LNCAP (cell line): ENCODE measurements around the gene HIVEP3.

Source experiments
- CTCF ChIP-seq: fragments of 450-650 bp; IDR thresholded peaks from 2 replicates; pipeline ENCODE4 v1.5.1; 2017; ENCODE audit warnings: mild to moderate bottlenecking

Gene HIVEP3

DNA sequence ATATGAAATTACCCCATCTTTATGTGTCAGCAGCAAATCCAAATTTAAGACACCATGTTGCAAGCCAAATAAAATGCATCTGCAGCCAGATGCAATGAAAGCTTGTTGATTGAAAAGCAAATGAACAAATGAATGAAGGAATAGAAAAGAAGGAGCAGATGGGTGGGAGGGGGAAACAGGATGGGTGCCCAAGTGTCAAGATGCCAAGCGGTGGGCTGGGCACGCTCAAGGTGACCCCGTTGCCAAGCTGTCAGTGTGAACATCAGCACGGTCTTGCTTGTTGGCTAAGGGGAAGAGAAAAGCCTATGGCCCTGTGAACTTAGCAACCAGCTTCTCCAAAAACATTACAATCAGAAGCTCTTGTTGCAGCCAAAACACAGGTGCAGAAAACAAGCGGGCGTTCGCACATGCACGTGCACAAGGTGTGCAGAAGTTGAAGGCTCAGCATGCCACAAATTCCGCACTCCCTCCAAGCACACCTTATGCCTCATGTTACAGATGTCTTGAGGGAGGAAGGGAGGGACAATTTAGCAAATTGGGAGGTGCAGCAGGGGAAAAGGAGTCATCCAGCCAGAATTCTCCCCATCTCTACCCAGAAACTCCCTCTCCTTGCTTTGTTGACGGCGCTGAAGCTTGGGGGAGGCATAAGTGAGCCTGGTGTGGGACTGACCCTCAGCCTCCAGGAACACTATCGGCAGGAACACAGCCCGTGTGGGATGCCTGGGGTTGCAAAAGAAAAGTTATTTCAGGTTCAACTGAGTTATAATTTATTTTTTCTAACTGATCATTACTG lies 62.4 kb downstream of the HIVEP3 start:
- TF ChIP-seq CTCF = no peak

GRCh38 chr1:41855713-41856112 lies 63.0 kb downstream of the HIVEP3 start:
- TF ChIP-seq CTCF = no peak

- no peak for TF ChIP-seq CTCF
Observed at GRCh38 chr1:41853907-41854306, 64.8 kb downstream of the HIVEP3 start.

- TF ChIP-seq CTCF = no peak
Observed at GRCh38 chr1:41852091-41852490, 66.6 kb downstream of the HIVEP3 start.

DNA sequence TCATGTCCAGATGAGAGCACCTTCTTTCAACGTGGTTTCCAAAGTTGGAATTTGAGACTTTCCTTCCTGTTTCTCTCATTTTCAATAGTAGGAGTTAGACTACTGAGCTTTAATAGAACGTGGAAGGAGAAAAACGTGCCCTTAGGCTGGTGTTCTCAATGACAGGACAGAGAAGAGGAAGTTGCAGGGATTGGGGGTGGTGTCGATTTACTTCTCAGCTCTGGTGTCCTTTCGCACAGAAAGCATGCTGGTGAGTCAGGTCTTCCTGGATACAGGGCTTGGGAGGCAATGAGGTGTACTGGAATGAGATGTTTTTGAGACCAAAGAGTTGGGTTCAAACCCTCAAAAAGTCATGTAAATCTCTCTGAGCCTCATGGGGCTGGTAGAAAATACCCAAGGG lies 67.1 kb downstream of the HIVEP3 start:
- TF ChIP-seq CTCF = no peak

DNA sequence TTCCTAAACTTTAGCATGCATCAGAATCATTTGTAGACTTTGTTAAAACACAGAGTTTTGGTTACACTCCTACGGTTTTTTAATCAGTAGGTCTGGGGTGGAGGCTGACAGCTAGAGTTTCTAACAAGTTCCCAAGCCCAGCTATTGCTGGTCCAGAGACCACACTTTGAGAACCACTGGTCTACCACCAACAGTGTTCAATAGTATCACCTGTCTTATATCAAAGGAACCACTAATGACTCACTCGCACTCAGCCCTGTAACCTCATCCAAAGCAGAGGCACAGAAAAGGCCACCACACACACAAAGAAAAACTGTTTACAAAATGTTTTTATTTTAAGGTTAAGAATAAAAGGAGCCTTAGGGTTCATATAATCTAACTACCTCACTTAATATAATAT lies 68.7 kb downstream of the HIVEP3 start:
- TF ChIP-seq CTCF = no peak

GRCh38 chr1:41849211-41849759 lies 69.4 kb downstream of the HIVEP3 start:
- TF ChIP-seq CTCF = no peak
